ENCODE measurements around the gene BANF2.

The BANF2 gene

GRCh38 chr20:17735959-17736621 lies 36.3 kb downstream of the BANF2 start:
- DNase-seq (ENCODE audit: low spot score), result no peak

- DNase-seq (ENCODE audit: low spot score), result no peak
Observed at GRCh38 chr20:17738154-17738553, 38.4 kb downstream of the BANF2 start.

GRCh38 chr20:17741220-17741619 lies 41.5 kb downstream of the BANF2 start:
- no peak for DNase-seq (ENCODE audit: low spot score)

GRCh38 chr20:17742731-17743130 lies 43.0 kb downstream of the BANF2 start:
- no peak for DNase-seq (ENCODE audit: low spot score)

GRCh38 chr20:17743677-17744076 lies 43.9 kb downstream of the BANF2 start:
- DNase-seq (ENCODE audit: low spot score), result no peak

GRCh38 chr20:17747431-17747846 lies 47.7 kb downstream of the BANF2 start:
- DNase-seq (ENCODE audit: low spot score), result no peak

GRCh38 chr20:17748279-17748678 lies 48.5 kb downstream of the BANF2 start:
- DNase-seq (ENCODE audit: low spot score), result no peak

GRCh38 chr20:17749626-17749977 lies 49.8 kb downstream of the BANF2 start:
- no peak for DNase-seq (ENCODE audit: low spot score)

GRCh38 chr20:17749978-17750721 lies 50.4 kb downstream of the BANF2 start:
- no peak for DNase-seq (ENCODE audit: low spot score)

GRCh38 chr20:17750722-17751045 lies 50.9 kb downstream of the BANF2 start:
- DNase-seq (ENCODE audit: low spot score), result no peak

- no peak for DNase-seq (ENCODE audit: low spot score)
Observed at GRCh38 chr20:17751640-17752039, 51.9 kb downstream of the BANF2 start.

- DNase-seq (ENCODE audit: low spot score), result no peak
Observed at GRCh38 chr20:17752459-17752858, 52.7 kb downstream of the BANF2 start.

GRCh38 chr20:17753516-17753915 lies 53.8 kb downstream of the BANF2 start:
- no peak for DNase-seq (ENCODE audit: low spot score)

- no peak for DNase-seq (ENCODE audit: low spot score)
Observed at GRCh38 chr20:17756529-17756928, 56.8 kb downstream of the BANF2 start.

- DNase-seq (ENCODE audit: low spot score), result no peak
Observed at GRCh38 chr20:17757496-17757895, 57.7 kb downstream of the BANF2 start.

GRCh38 chr20:17758010-17758409 lies 58.2 kb downstream of the BANF2 start:
- DNase-seq (ENCODE audit: low spot score), result no peak

- no peak for DNase-seq (ENCODE audit: low spot score)
Observed at GRCh38 chr20:17758512-17758911, 58.7 kb downstream of the BANF2 start.

GRCh38 chr20:17759449-17759848 lies 59.7 kb downstream of the BANF2 start:
- no peak for DNase-seq (ENCODE audit: low spot score)

GRCh38 chr20:17761604-17762003 lies 61.8 kb downstream of the BANF2 start:
- DNase-seq (ENCODE audit: low spot score), result no peak

- no peak for DNase-seq (ENCODE audit: low spot score)
Observed at GRCh38 chr20:17762243-17762872, 62.6 kb downstream of the BANF2 start.

- DNase-seq (ENCODE audit: low spot score), result no peak
Observed at GRCh38 chr20:17762873-17763557, 63.2 kb downstream of the BANF2 start.

- no peak for DNase-seq (ENCODE audit: low spot score)
Observed at GRCh38 chr20:17765017-17765416, 65.3 kb downstream of the BANF2 start.

- DNase-seq (ENCODE audit: low spot score), result no peak
Observed at GRCh38 chr20:17765584-17765983, 65.8 kb downstream of the BANF2 start.
